Osteocyte (in vitro differentiated cells): ENCODE data around the gene PAF1. TPM values are rescaled to one million over a fixed set of nuclear protein-coding genes. Genes with fewer than 3 reads are reported as not detected.

Experiments used
- DNase-seq: peaks from one replicate; pipeline ENCODE4 v3.0.0; 2021; ENCODE audit warnings: mixed read lengths; ENCODE audit not compliant: unreplicated experiment; ENCODE audit errors: extremely low spot score
- H3K27ac Mint-ChIP-seq: one replicate; pipeline ENCODE4 v1.8.0; 2021; ENCODE audit warnings: mild to moderate bottlenecking, mixed read lengths; ENCODE audit not compliant: unreplicated experiment
- H3K27me3 Mint-ChIP-seq: one replicate; pipeline ENCODE4 v1.8.0; 2021; ENCODE audit warnings: mixed read lengths; ENCODE audit not compliant: unreplicated experiment
- H3K36me3 Mint-ChIP-seq: one replicate; pipeline ENCODE4 v1.8.0; 2021; ENCODE audit warnings: mixed read lengths; ENCODE audit not compliant: unreplicated experiment
- H3K4me1 Mint-ChIP-seq: one replicate; pipeline ENCODE4 v1.8.0; 2021; ENCODE audit warnings: mixed read lengths; ENCODE audit not compliant: unreplicated experiment
- H3K4me3 Mint-ChIP-seq: one replicate; pipeline ENCODE4 v1.8.0; 2021; ENCODE audit warnings: mild to moderate bottlenecking, moderate library complexity, mixed read lengths; ENCODE audit not compliant: unreplicated experiment
- H3K9me3 Mint-ChIP-seq: one replicate; pipeline ENCODE4 v1.8.0; 2021; ENCODE audit warnings: mixed read lengths; ENCODE audit not compliant: unreplicated experiment
- total RNA-seq: library from RNA; stranded (reverse); gene quantifications from 2 replicates; pipeline ENCODE4 v1.2.1, GENCODE V29; 2021
- TF ChIP-seq, protein P1 (sequence below): fragments of 200-600 bp; sonication (generic); IDR thresholded peaks from 2 replicates; pipeline ENCODE4 v1.5.0; 2021; ENCODE audit warnings: antibody characterized with exemption, mild to moderate bottlenecking, moderate library complexity

The PAF1 gene
- total RNA-seq, 1 donor from 2014 or later, result 45.9 TPM

DNA sequence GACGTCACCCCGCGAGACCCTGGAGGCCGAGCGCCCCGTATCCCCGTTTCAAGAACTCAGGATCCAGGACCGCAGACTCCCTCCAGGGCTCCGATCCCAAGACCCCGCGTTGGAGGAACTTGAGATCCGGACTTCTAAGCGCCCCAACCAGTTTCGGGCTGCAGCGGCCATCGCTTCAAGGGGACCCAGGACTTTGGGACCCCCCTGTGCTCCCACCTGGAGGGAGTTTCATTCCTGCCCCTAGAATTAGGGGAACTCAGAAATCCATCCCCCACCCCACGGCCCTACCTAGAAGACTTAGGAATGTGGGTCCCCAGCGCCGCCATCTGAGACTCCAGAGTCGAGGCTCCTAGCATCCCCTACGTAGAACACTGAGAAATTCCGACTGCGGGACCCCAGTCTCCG lies 22.0 kb upstream of the PAF1 start:
- Mint-ChIP-seq H3K27me3 (no peaks in the 10 kb centered on the region), H3K9me3 (no peaks in the 10 kb centered on the region), H3K36me3 (peaks cover 11% of the 10 kb centered on the region), H3K4me3 (peak overlapping the region; percentile 99), H3K27ac (peak overlapping the region; percentile 84), H3K4me1 (peaks cover 61% of the 10 kb centered on the region)
- TF ChIP-seq, protein P1, sequence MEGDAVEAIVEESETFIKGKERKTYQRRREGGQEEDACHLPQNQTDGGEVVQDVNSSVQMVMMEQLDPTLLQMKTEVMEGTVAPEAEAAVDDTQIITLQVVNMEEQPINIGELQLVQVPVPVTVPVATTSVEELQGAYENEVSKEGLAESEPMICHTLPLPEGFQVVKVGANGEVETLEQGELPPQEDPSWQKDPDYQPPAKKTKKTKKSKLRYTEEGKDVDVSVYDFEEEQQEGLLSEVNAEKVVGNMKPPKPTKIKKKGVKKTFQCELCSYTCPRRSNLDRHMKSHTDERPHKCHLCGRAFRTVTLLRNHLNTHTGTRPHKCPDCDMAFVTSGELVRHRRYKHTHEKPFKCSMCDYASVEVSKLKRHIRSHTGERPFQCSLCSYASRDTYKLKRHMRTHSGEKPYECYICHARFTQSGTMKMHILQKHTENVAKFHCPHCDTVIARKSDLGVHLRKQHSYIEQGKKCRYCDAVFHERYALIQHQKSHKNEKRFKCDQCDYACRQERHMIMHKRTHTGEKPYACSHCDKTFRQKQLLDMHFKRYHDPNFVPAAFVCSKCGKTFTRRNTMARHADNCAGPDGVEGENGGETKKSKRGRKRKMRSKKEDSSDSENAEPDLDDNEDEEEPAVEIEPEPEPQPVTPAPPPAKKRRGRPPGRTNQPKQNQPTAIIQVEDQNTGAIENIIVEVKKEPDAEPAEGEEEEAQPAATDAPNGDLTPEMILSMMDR, result no peak
- DNase-seq, result no peak

DNA sequence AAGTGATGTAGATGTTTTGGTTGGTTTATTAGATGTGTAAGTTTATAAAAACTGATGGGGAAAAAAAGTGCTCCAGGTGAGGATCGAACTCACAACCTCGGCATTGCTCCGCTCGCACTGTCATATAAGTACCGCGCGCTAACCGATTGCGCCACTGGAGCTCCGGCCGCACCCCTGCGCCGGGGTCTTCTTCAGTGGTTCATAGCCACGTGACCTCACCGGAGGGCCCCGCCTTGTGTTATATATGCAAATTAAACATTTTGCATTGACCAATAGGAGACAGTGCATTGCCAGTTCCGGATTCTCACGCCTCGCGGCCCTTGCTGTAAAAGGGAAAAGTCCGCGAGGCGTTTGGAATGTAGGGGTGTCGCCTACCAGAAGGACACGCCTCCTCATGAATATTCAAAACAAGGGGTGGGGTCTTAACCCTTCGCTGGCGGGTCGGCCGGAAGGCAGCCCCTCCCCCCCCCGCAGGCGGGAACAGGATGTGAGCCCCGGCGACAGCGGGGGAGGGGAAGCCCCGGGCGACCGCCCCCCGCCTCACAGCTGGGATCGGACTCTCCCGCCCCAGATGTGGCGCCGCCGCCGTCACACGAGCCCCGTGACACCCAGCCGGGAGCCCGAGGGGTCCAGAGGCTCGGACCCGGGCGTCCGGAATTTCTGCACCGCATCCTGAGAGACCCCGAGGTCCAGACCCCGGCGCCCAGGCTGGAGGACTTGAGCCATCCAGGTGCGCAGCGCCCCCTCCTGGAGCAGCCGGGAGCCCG lies 21.4 kb upstream of the PAF1 start, which contains the start of gene PLEKHG2:
TSS of gene PLEKHG2 (plus strand) at position 570 of the 767 bp plus-strand sequence. CDS start 1,418 bp downstream, outside the sequence.
- DNase-seq, result peak; percentile 99
- H3K27me3 Mint-ChIP-seq, result no peaks in the 10 kb centered on the region
- peak within 1 kb of the TSS; percentile 99 for H3K4me3 Mint-ChIP-seq
- peak within 1 kb of the TSS; percentile 97 for H3K27ac Mint-ChIP-seq
- H3K36me3 Mint-ChIP-seq, result peaks cover 13% of the 10 kb centered on the region
- peaks cover 60% of the 10 kb centered on the region for H3K4me1 Mint-ChIP-seq
- TF ChIP-seq, protein P1, result peak; percentile 90
- H3K9me3 Mint-ChIP-seq, result no peaks in the 10 kb centered on the region

DNA sequence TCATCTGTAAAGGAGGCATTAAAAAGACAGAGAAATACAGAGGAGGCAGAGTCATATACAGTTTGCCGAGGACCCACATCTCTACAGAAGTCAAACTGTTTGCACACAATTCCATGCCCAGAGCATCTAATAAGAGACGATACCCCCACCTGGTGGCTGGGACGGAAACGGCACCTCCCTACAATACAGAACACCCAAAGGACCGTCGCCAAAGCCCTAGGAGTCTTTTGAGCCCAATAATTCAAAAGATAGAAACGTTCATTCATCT lies 20.9 kb upstream of the PAF1 start:
- peak; percentile 95 for DNase-seq
- H3K9me3 Mint-ChIP-seq, result no peaks in the 10 kb centered on the region
- TF ChIP-seq, protein P1, result peak; percentile 97
- peaks cover 58% of the 10 kb centered on the region for H3K4me1 Mint-ChIP-seq
- H3K4me3 Mint-ChIP-seq, result peak overlapping the region; percentile 99
- peaks cover 13% of the 10 kb centered on the region for H3K36me3 Mint-ChIP-seq
- no peaks in the 10 kb centered on the region for H3K27me3 Mint-ChIP-seq
- H3K27ac Mint-ChIP-seq, result peak overlapping the region; percentile 96

DNA sequence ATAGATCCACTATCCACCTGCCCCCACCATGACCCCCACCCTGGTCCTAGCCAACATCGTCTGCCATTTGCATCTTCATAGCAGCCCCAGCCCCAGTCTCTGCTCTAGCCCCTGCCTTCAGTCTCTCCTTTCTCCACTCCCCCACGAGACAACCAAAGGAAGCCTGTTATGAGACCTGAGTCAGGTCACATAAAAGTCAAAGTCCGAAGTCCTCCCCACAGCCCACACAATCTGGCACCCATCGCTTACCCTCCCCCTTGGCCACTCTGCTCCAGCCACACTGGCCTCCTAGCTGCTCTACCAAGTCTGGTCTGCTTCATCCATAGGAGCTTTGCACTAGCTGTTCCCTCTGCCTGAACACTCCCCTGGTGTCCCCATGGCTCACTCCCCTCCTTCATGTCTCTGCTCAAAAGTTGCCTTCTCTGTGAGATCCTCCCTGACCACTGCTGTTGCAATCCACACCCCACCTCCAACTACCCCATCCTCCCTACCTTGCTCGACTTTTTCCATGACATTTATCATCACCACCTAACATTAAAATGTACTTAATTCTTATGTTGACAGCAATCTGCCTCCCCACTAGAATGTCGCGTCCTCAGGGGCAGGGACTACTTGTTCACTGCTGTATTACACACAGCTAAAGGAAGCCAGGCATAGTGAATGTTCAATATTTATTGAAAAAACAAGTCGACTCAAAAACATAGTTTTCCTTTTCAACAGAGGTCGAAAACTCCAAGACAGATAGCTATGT lies 20.4 kb upstream of the PAF1 start:
- TF ChIP-seq, protein P1, result no peak
- Mint-ChIP-seq H3K36me3 (peaks cover 13% of the 10 kb centered on the region), H3K4me3 (peak overlapping the region; percentile 99), H3K27ac (peak overlapping the region; percentile 96), H3K9me3 (no peaks in the 10 kb centered on the region), H3K27me3 (no peaks in the 10 kb centered on the region), H3K4me1 (peaks cover 56% of the 10 kb centered on the region)
- DNase-seq, result no peak

DNA sequence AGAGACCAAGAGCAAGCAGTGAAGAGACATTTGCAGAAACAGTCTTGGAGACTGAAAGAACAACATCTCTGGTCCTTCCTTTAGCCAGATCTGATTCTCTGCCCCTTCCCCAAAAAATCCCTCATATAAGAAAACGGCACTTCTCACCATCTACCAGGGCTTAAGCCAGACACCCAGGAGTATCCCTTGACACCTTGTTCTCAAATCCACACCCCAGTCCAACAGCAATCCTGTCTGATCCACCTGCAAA lies 19.9 kb upstream of the PAF1 start:
- no peak for DNase-seq
- Mint-ChIP-seq H3K27me3 (no peaks in the 10 kb centered on the region), H3K27ac (peak overlapping the region; percentile 96), H3K9me3 (no peaks in the 10 kb centered on the region), H3K4me3 (peak overlapping the region; percentile 99), H3K36me3 (peaks cover 13% of the 10 kb centered on the region), H3K4me1 (peaks cover 56% of the 10 kb centered on the region)
- TF ChIP-seq, protein P1, result no peak
